Immature natural killer cell (primary cell): ENCODE measurements around the gene LRPAP1. TPM values are rescaled to one million over a fixed set of nuclear protein-coding genes. Genes with fewer than 3 reads are reported as not detected.

ENCODE experiments used
- DNase-seq, 3 donors: peaks; one replicate each; pipeline ENCODE4 v3.0.0; 2022; ENCODE audit warnings: mixed read lengths in 1 of 3
- H3K27ac Mint-ChIP-seq, 6 donors: one replicate each; pipeline ENCODE4 v1.8.0; 2020; ENCODE audit warnings: mixed read lengths in 6 of 6, mild to moderate bottlenecking in 5 of 6, inconsistent platforms in 4 of 6, moderate library complexity in 3 of 6
- H3K27me3 Mint-ChIP-seq, 3 donors: one replicate each; pipeline ENCODE4 v1.8.0; 2020 to 2021; ENCODE audit warnings: low read depth in 3 of 3, mild to moderate bottlenecking in 3 of 3, mixed read lengths in 3 of 3, moderate library complexity in 3 of 3, inconsistent platforms in 1 of 3
- H3K36me3 Mint-ChIP-seq, 3 donors: one replicate each; pipeline ENCODE4 v1.8.0; 2020; ENCODE audit warnings: mixed read lengths in 3 of 3, inconsistent platforms in 2 of 3, mild to moderate bottlenecking in 2 of 3
- H3K4me1 Mint-ChIP-seq, 2 donors: one replicate each; pipeline ENCODE4 v1.8.0; 2020; ENCODE audit warnings: inconsistent platforms in 2 of 2, mild to moderate bottlenecking in 2 of 2, mixed read lengths in 2 of 2, moderate library complexity in 1 of 2
- H3K4me3 Mint-ChIP-seq, 5 donors: one replicate each; pipeline ENCODE4 v1.8.0; 2020; ENCODE audit warnings: mild to moderate bottlenecking in 5 of 5, mixed read lengths in 5 of 5, inconsistent platforms in 3 of 5, moderate library complexity in 3 of 5
- H3K9me3 Mint-ChIP-seq, 6 donors: one replicate each; pipeline ENCODE4 v1.8.0; 2020; ENCODE audit warnings: mild to moderate bottlenecking in 6 of 6, mixed read lengths in 6 of 6, inconsistent platforms in 4 of 6, moderate library complexity in 3 of 6
- polyA plus RNA-seq, 3 donors: library from polyadenylated mRNA; unstranded; fragments of 300-500 nt; fragmentation: Illumina TruSeq; gene quantifications; one replicate each; pipeline ENCODE4 v1.2.3, GENCODE V29; 2021

LRPAP1 gene
- polyA plus RNA-seq, 3 donors from 2014 or later = 98.7 to 185 (median 148) TPM

- Mint-ChIP-seq H3K4me3 (no peak overlapping the region), H3K36me3 (no peaks in the 10 kb centered on the region), H3K4me1 (no peaks in the 10 kb centered on the region), H3K27me3 (peaks cover 3 to 6% (median 4%) of the 10 kb centered on the region in 3 donors), H3K27ac (no peak overlapping the region), H3K9me3 (no peaks in the 10 kb centered on the region)
- DNase-seq = no peak
Measured at GRCh38 chr4:3475041-3475712, 57.0 kb downstream of the LRPAP1 start.

- H3K27ac Mint-ChIP-seq = no peak overlapping the region
- H3K36me3 Mint-ChIP-seq = no peaks in the 10 kb centered on the region
- H3K9me3 Mint-ChIP-seq = no peaks in the 10 kb centered on the region
- H3K27me3 Mint-ChIP-seq = peaks cover 3 to 6% (median 4%) of the 10 kb centered on the region in 3 donors
- no peak overlapping the region for H3K4me3 Mint-ChIP-seq
- no peaks in the 10 kb centered on the region for H3K4me1 Mint-ChIP-seq
- no peak for DNase-seq
Measured at GRCh38 chr4:3473996-3474765, 58.0 kb downstream of the LRPAP1 start.

GRCh38 chr4:3473181-3473950, 58.9 kb downstream of the LRPAP1 start:
- H3K4me3 Mint-ChIP-seq = no peak overlapping the region
- no peak overlapping the region for H3K27ac Mint-ChIP-seq
- DNase-seq = no peak
- H3K27me3 Mint-ChIP-seq = peaks cover 3 to 6% (median 4%) of the 10 kb centered on the region in 3 donors
- H3K36me3 Mint-ChIP-seq = no peaks in the 10 kb centered on the region
- H3K4me1 Mint-ChIP-seq = no peaks in the 10 kb centered on the region
- no peaks in the 10 kb centered on the region for H3K9me3 Mint-ChIP-seq

DNA sequence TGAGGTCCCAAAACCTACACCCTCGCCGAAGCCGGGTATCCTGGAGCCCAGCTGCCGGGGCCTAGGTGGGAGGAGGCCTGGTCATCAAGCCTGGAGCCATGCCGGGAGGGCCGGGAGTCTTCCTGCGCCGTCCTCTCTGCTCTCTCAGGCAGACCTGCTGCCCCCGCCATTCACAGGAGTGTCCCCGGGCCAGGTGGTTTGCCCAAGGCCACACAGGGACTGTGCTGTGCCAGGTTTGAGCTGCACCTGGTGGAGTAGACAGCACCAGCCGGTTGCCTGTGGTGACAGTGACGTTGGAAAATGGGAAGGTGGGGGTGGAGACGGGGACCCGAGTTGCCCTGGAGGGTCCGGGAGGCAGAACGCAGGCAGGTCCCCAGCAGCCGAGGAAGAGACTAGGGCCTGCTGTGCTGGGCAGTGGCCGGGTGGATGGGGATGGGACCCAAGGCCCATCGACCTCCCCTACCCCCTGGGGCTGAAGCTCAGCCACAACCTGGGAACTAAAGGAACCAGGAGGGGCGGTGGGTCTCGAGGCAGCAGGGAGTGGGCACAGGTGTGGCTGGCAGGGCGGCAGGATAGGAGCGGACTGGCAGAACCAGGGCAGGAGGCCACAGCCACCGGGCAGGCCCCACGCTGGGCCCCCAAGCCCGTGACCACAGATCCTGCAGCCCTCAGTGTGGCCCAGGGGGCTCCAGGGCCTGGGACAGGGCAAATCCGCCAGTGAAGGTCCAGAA, 59.6 kb downstream of the LRPAP1 start:
- Mint-ChIP-seq H3K4me3 (no peak overlapping the region), H3K27ac (no peak overlapping the region), H3K9me3 (no peaks in the 10 kb centered on the region), H3K27me3 (peaks cover 3 to 6% (median 4%) of the 10 kb centered on the region in 3 donors), H3K36me3 (no peaks in the 10 kb centered on the region), H3K4me1 (no peaks in the 10 kb centered on the region)
- DNase-seq = no peak

GRCh38 chr4:3471886-3472285, 60.3 kb downstream of the LRPAP1 start:
- H3K4me3 Mint-ChIP-seq = no peak overlapping the region
- no peaks in the 10 kb centered on the region for H3K36me3 Mint-ChIP-seq
- no peaks in the 10 kb centered on the region for H3K9me3 Mint-ChIP-seq
- DNase-seq = no peak
- no peak overlapping the region for H3K27ac Mint-ChIP-seq
- H3K27me3 Mint-ChIP-seq = peaks cover 1 to 4% (median 3%) of the 10 kb centered on the region in 3 donors
- H3K4me1 Mint-ChIP-seq = no peaks in the 10 kb centered on the region

GRCh38 chr4:3471098-3471760, 61.0 kb downstream of the LRPAP1 start:
- H3K4me1 Mint-ChIP-seq = no peaks in the 10 kb centered on the region
- no peak overlapping the region for H3K27ac Mint-ChIP-seq
- DNase-seq = no peak
- no peaks in the 10 kb centered on the region for H3K9me3 Mint-ChIP-seq
- H3K36me3 Mint-ChIP-seq = no peaks in the 10 kb centered on the region
- peaks cover 0 to 3% (median 0%) of the 10 kb centered on the region in 3 donors for H3K27me3 Mint-ChIP-seq
- no peak overlapping the region for H3K4me3 Mint-ChIP-seq

DNA sequence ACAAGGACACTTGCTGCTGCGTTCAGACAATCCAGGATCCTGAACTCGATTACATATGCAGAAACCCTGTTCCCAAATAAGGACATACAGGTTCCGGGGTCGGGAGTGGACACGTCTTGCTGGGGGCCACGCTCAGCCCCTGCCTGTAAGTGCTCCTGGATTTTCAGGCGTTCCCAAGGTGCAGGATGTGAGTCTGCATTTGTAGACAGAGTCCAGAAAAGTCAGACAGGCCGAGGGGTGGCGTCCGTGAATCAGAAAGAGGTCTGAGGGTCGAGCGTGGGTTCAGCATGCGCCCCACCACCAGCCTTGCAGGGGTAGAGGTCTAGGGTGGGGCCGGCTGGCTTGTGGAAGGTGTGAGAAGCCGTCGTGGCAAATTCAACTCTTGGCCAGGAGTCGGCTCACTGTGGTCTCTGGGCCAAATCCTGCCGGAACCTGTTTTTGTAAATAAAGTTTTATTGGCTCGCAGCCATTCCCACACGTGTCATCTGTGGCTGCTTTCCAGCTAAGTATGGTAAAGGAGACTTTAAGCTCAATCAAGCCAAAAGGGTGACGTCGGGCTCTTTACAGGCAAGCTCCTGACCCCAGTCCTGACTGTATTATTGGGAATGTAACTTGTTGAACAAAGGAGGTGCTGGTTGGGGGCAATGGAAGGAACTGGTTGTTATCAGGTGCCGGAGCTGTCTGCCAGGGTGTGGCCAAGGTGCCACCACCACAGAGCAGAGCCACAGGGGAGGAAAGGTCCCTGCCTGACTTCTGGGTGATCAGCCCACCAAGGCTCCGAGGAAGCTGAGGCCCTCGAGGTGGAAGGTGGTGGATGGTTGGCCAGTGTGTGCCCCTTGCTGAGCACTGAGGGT, 61.8 kb downstream of the LRPAP1 start:
- Mint-ChIP-seq H3K4me1 (no peaks in the 10 kb centered on the region), H3K27ac (no peak overlapping the region), H3K36me3 (no peaks in the 10 kb centered on the region), H3K9me3 (no peaks in the 10 kb centered on the region), H3K27me3 (peaks cover 0 to 3% (median 0%) of the 10 kb centered on the region in 3 donors), H3K4me3 (no peak overlapping the region)
- DNase-seq = no peak

- no peak overlapping the region for H3K27ac Mint-ChIP-seq
- DNase-seq = no peak
- no peaks in the 10 kb centered on the region for H3K36me3 Mint-ChIP-seq
- peaks cover 0 to 4% (median 0%) of the 10 kb centered on the region in 3 donors for H3K27me3 Mint-ChIP-seq
- no peak overlapping the region for H3K4me3 Mint-ChIP-seq
- no peaks in the 10 kb centered on the region for H3K9me3 Mint-ChIP-seq
- H3K4me1 Mint-ChIP-seq = no peaks in the 10 kb centered on the region
Measured at GRCh38 chr4:3469386-3470243, 62.6 kb downstream of the LRPAP1 start.

DNA sequence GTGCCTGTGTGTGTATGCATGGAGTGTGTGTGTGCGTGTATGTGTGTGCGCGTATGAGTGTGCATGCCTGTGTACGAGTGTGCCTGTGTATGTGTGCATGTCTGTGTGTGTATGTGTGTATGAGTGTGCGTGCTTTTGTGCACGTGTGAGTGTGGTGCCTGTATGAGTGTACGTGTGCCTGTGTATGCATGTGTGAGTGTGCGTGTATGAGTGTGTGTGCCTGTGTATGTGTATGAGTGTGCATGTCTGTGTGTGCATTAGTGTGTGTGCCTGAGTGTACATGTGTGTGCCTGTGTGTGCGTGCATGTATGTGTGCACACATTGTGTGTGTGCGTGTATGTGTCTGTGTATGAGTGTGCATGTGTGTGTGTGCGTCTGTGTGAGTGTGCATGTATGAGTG, 63.4 kb downstream of the LRPAP1 start:
- Mint-ChIP-seq H3K4me1 (no peaks in the 10 kb centered on the region), H3K27ac (no peak overlapping the region), H3K9me3 (no peaks in the 10 kb centered on the region), H3K4me3 (no peak overlapping the region), H3K36me3 (no peaks in the 10 kb centered on the region), H3K27me3 (peaks cover 0 to 6% (median 2%) of the 10 kb centered on the region in 3 donors)
- DNase-seq = no peak

- no peaks in the 10 kb centered on the region for H3K4me1 Mint-ChIP-seq
- no peak for DNase-seq
- H3K9me3 Mint-ChIP-seq = no peaks in the 10 kb centered on the region
- H3K4me3 Mint-ChIP-seq = no peak overlapping the region
- H3K27ac Mint-ChIP-seq = no peak overlapping the region
- no peaks in the 10 kb centered on the region for H3K36me3 Mint-ChIP-seq
- peaks cover 0 to 6% (median 2%) of the 10 kb centered on the region in 3 donors for H3K27me3 Mint-ChIP-seq
Measured at GRCh38 chr4:3468154-3468553, 64.1 kb downstream of the LRPAP1 start.

GRCh38 chr4:3467601-3468031, 64.6 kb downstream of the LRPAP1 start:
- Mint-ChIP-seq H3K9me3 (no peaks in the 10 kb centered on the region), H3K4me1 (no peaks in the 10 kb centered on the region), H3K4me3 (no peak overlapping the region), H3K27ac (no peak overlapping the region), H3K27me3 (peaks cover under 1 to 6% (median 2%) of the 10 kb centered on the region in 3 donors), H3K36me3 (no peaks in the 10 kb centered on the region)
- DNase-seq = no peak
